Small intestine (tissue), 7 donors: ENCODE results near the gene ZNF816. TPM values are rescaled to one million over a fixed set of nuclear protein-coding genes. Genes with fewer than 3 reads are reported as not detected.
A peak's percentile ranks its signal among the peaks of the same experiment; 100 is the strongest.
"Not testable (repeated sequence)": the region's sequence is repeated elsewhere in the genome, so short reads cannot be mapped to it uniquely, and the experiment has no call there.

Experiments
- DNase-seq, 2 donors: peaks; one replicate each; pipeline versions ENCODE4 v3.0.0 to v3.0.0-alpha.2; 2013
- FAIRE-seq: peaks from 2 replicates; lab custom pipeline; 2012; peaks lifted over from hg19 to GRCh38; lab: Jason Lieb, UNC
- H3K27ac ChIP-seq, 3 donors: one replicate each; pipeline ENCODE4 v1.5.1; 2013; ENCODE audit warnings: low read length in 2 of 3, mild to moderate bottlenecking in 2 of 3, control low read depth in 1 of 3, inconsistent platforms in 1 of 3, low read depth in 1 of 3, moderate library complexity in 1 of 3
- H3K27me3 ChIP-seq, 3 donors: one replicate each; pipeline ENCODE4 v1.6.1; 2013; ENCODE audit warnings: low read length in 3 of 3, inconsistent platforms in 1 of 3; ENCODE audit not compliant: control insufficient read depth in 3 of 3, insufficient read depth in 3 of 3
- H3K36me3 ChIP-seq, 3 donors: one replicate each; pipeline ENCODE4 v1.6.1; 2013; ENCODE audit warnings: low read length in 3 of 3, inconsistent platforms in 1 of 3, low read depth in 1 of 3, mild to moderate bottlenecking in 1 of 3, moderate library complexity in 1 of 3; ENCODE audit not compliant: control insufficient read depth in 3 of 3, insufficient read depth in 2 of 3
- H3K4me1 ChIP-seq, 3 donors: one replicate each; pipeline ENCODE4 v1.6.1; 2013; ENCODE audit warnings: low read length in 2 of 3, inconsistent platforms in 1 of 3, low read depth in 1 of 3, mild to moderate bottlenecking in 1 of 3, moderate library complexity in 1 of 3; ENCODE audit not compliant: control insufficient read depth in 3 of 3, insufficient read depth in 2 of 3
- H3K4me3 ChIP-seq, 3 donors: one replicate each; pipeline ENCODE4 v1.5.1; 2013; ENCODE audit warnings: low read length in 3 of 3, control low read depth in 1 of 3, inconsistent platforms in 1 of 3, low read depth in 1 of 3, mild to moderate bottlenecking in 1 of 3, moderate library complexity in 1 of 3
- H3K9me3 ChIP-seq, 2 donors: one replicate each; pipeline ENCODE4 v1.6.1; 2013; ENCODE audit warnings: low read depth in 1 of 2, low read length in 1 of 2; ENCODE audit not compliant: control insufficient read depth in 2 of 2, insufficient read depth in 1 of 2
- WGBS, 3 donors: extraction: QIAGEN DNeasy Blood & Tissue Kit; methylation state at CpG; one replicate each; pipeline ENCODE4 v1.1.7; 2013; 5-methylcytosine and 5-hydroxymethylcytosine counted together
- polyA plus RNA-seq, 4 donors: library from polyadenylated mRNA; stranded (reverse) in 3 of 4; unstranded in 1 of 4; fragments of 200-250 nt in 3 of 4; fragments of 120-200 nt in 1 of 4; gene quantifications; one replicate each; pipeline versions ENCODE4 v1.2.1 to v1.2.3, GENCODE V29; 2013
- donor health status: healthy with polysubstance abuse.
- donor health status: control.
- donor health status: control.
- donor health status: Bipolar disorder and iron deficiency.
- donor health status: healthy.

Gene ZNF816
- polyA plus RNA-seq, 4 donors, result 2.0 to 18.1 (median 3.1) TPM

DNA sequence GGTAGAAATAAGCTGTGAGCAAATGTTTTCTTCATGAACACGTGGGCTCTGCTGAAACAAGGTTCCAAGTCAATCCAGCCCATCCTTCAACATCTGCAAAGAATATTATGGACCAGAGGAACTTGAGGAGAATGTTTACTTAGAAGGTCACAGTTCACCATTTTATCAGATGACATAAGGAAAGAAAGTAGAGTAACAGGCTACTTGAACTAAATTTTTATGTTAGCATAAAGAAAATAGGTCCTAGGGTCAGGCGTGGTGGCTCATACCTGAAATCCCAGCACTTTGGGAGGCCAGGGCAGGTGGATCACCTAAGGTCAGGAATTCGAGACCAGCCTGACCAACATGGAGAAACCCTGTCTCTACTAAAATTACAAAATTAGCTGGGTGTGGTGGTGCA lies 20.5 kb upstream of the ZNF816 start:
- not testable (repeated sequence) for DNase-seq, H3K4me1 ChIP-seq, H3K27me3 ChIP-seq, FAIRE-seq, H3K27ac ChIP-seq, H3K4me3 ChIP-seq
- peaks cover 0 to 20% (median 0%) of the 10 kb centered on the region in 3 donors for H3K36me3 ChIP-seq
- WGBS, 3 donors, result 80 to 83% (median 82%) methylated on average over 3 of the region's 3 CpGs
- H3K9me3 ChIP-seq, result peaks cover 0 to 24% of the 10 kb centered on the region in 2 donors

DNA sequence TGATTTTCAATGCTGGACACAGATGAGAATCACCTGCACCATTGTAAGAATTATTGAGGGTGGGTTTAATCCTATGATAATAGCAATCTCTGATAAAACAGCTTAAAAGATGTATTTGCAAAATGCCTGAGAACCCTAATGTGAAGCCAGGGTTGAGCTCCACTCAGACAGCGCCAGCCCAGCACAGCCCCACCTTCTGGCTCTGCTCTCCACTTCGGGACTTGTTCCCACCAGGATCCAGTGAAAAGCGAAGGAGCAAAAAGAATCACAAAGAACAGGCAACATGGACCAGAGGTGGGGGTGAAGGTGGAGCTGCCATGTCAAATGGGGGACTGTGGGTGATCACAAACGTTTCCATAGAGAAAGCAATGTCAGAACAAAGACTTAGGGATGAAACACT lies 18.6 kb upstream of the ZNF816 start:
- DNase-seq, result no peak
- FAIRE-seq, result no peak
- H3K4me1 ChIP-seq, result no peaks in the 10 kb centered on the region
- 55 to 61% (median 59%) methylated on average over 4 of the region's 4 CpGs for WGBS, 3 donors
- H3K9me3 ChIP-seq, result peaks cover 0 to 19% of the 10 kb centered on the region in 2 donors
- peaks cover 0 to 15% (median 0%) of the 10 kb centered on the region in 3 donors for H3K36me3 ChIP-seq
- H3K27ac ChIP-seq, result no peak overlapping the region
- H3K4me3 ChIP-seq, result no peak overlapping the region
- H3K27me3 ChIP-seq, result no peaks in the 10 kb centered on the region

DNA sequence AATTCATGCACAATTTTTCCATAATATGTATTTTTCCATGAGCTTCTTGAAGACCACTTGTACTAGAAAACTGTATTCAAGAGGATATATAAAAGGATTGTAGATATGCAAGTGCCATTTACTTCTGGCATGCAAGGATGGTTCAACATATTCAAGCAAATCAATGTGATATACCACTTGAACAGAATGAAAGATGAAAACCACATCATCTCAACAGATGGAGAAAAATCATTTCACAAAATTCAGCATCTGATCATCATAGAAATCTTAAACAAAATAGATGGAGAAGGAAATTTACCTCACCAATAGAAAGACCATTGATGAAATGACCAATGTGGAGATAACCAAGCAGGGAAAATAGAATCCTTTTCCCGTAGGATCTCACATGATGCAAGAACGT lies 5.1 kb upstream of the ZNF816 start:
- no peak overlapping the region for H3K4me3 ChIP-seq
- FAIRE-seq, result no peak
- no peak for DNase-seq
- no peak overlapping the region for H3K27ac ChIP-seq
- 93 to 96% (median 95%) methylated on average over 2 of the region's 2 CpGs for WGBS, 3 donors
- no peaks in the 10 kb centered on the region for H3K27me3 ChIP-seq
- peaks cover 0 to 2% (median 0%) of the 10 kb centered on the region in 3 donors for H3K36me3 ChIP-seq
- H3K9me3 ChIP-seq, result peaks cover 0 to 14% of the 10 kb centered on the region in 2 donors
- peaks cover 0 to 1% (median 0%) of the 10 kb centered on the region in 3 donors for H3K4me1 ChIP-seq

DNA sequence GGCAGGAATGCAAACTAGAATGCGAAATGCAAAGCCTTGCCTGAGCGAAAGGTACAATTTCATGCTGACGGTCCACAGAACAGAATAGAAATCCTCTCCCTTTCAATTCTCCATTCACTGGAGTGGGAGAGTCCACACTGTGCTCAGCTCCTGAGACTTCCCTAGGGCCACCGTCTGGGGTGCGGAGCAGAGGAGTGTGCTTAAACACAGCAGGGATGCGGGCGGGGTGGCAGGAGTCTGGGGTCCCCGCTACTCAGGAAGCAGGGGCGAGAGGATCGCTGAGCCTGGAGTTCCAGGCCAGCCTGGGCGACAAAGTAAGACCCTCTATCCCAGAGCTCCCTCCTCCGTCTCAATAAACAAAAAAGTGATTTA lies 552 bp upstream of the ZNF816 start:
- H3K27me3 ChIP-seq, result no peaks in the 10 kb centered on the region
- no peak for DNase-seq
- peak overlapping the region; percentile 11 to 88 (median 69) for H3K4me3 ChIP-seq
- 2 to 19% (median 13%) methylated on average over 12 of the region's 12 CpGs for WGBS, 3 donors
- peak overlapping the region; percentile 2 to 82 (median 64) for H3K27ac ChIP-seq
- peaks cover 0 to 23% (median 0%) of the 10 kb centered on the region in 3 donors for H3K36me3 ChIP-seq
- FAIRE-seq, result no peak
- peaks cover 0 to 3% (median 0%) of the 10 kb centered on the region in 3 donors for H3K4me1 ChIP-seq
- peaks cover 0 to 33% of the 10 kb centered on the region in 2 donors for H3K9me3 ChIP-seq

- Histone ChIP-seq H3K36me3 (peaks cover 0 to 36% (median 0%) of the 10 kb centered on the region in 3 donors), H3K4me1 (peaks cover 0 to 3% (median 0%) of the 10 kb centered on the region in 3 donors), H3K27me3 (no peaks in the 10 kb centered on the region), H3K27ac (peak overlapping the region; percentile 38 to 86 (median 85)), H3K4me3 (peak overlapping the region; percentile 49 to 88 (median 69)), H3K9me3 (peaks cover 2 to 41% of the 10 kb centered on the region in 2 donors)
- no peak for DNase-seq
- no peak for FAIRE-seq
- 24 to 45% (median 29%) methylated on average over 5 of the region's 5 CpGs for WGBS, 3 donors
Measured at GRCh38 chr19:52961981-52962380, 700 bp downstream of the ZNF816 start.

GRCh38 chr19:52959613-52960295 lies 2.9 kb downstream of the ZNF816 start:
- 91 to 98% (median 97%) methylated on average over 11 of the region's 11 CpGs for WGBS, 3 donors
- FAIRE-seq (no peak), DNase-seq (no peak)
- no peaks in the 10 kb centered on the region for H3K27me3 ChIP-seq
- no peak overlapping the region for H3K4me3 ChIP-seq
- H3K9me3 ChIP-seq, result peaks cover 5 to 58% of the 10 kb centered on the region in 2 donors
- H3K36me3 ChIP-seq, result peaks cover 4 to 53% (median 12%) of the 10 kb centered on the region in 3 donors
- no peak overlapping the region for H3K27ac ChIP-seq
- H3K4me1 ChIP-seq, result peaks cover 0 to 3% (median 0%) of the 10 kb centered on the region in 3 donors

- Histone ChIP-seq H3K4me3 (no peak overlapping the region), H3K4me1 (peaks cover 0 to 2% (median 0%) of the 10 kb centered on the region in 3 donors), H3K36me3 (peaks cover 7 to 69% (median 23%) of the 10 kb centered on the region in 3 donors), H3K9me3 (peaks cover 5 to 75% of the 10 kb centered on the region in 2 donors), H3K27me3 (no peaks in the 10 kb centered on the region), H3K27ac (no peak overlapping the region)
- 89 to 97% (median 97%) methylated on average over 8 of the region's 8 CpGs for WGBS, 3 donors
- no peak for DNase-seq
- FAIRE-seq, result no peak
Measured at GRCh38 chr19:52957591-52957990, 5.1 kb downstream of the ZNF816 start.

DNA sequence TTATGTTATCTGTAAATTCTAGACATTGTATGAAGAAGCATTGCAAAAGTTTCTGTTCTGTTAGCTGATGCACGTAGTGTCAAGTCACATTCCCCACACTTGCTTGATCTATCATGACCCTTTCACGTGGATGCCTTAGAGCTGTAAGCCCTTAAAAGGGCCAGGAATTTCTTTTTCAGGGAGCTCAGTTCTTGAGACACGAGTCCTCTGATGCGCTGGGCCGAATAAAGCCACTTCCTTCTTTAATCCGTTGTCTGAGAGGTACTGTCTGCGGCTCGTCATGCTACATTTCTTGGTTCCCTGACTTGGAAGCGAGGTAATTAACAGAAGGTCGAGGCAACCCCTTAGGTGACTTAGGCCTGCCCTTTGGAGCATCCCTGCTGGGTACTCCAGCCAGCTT lies 5.8 kb downstream of the ZNF816 start:
- H3K27ac ChIP-seq, result no peak overlapping the region
- 96 to 99% (median 96%) methylated on average over 10 of the region's 10 CpGs for WGBS, 3 donors
- DNase-seq, result no peak
- FAIRE-seq, result no peak
- no peak overlapping the region for H3K4me3 ChIP-seq
- H3K27me3 ChIP-seq, result no peaks in the 10 kb centered on the region
- peaks cover 0 to under 1% (median 0%) of the 10 kb centered on the region in 3 donors for H3K4me1 ChIP-seq
- peaks cover 5 to 82% of the 10 kb centered on the region in 2 donors for H3K9me3 ChIP-seq
- H3K36me3 ChIP-seq, result peaks cover 13 to 74% (median 30%) of the 10 kb centered on the region in 3 donors
